Panc1 (cell line): ENCODE data around the gene MEAK7. TPM values are rescaled to one million over a fixed set of nuclear protein-coding genes. Genes with fewer than 3 reads are reported as not detected.

Experiments
- ATAC-seq: fragments of 200-7000 bp; cut with Tn5 transposase; 2 replicates; pipeline ENCODE4 v1.9.1; 2020; ENCODE audit warnings: mild to moderate bottlenecking, moderate library complexity
- BruUV-seq: library from RNA; stranded (reverse); fragments of 400-500 nt; replicated peaks from 2 replicates; lab custom pipeline; 2021; lab: Mats Ljungman, UMichigan
- CTCF ChIA-PET: fragments of 300-600 bp; sonication (Branson Sonifier 250); formaldehyde crosslinking; loops from one replicate; lab custom pipeline; 2022; ENCODE audit warnings: antibody characterized with exemption; lab: Charles Lee
- POLR2A ChIA-PET: fragments of 300-600 bp; sonication (Branson Sonifier 250); formaldehyde crosslinking; loops from one replicate; lab custom pipeline; 2022; ENCODE audit warnings: antibody characterized with exemption; lab: Charles Lee
- DNase-seq: peaks from one replicate; pipeline ENCODE4 v3.0.0-alpha.2; 2010; ENCODE audit warnings: low read depth, low spot score
- H3K27ac ChIP-seq: 2 replicates; pipeline ENCODE4 v1.5.1; 2011; ENCODE audit warnings: mild to moderate bottlenecking, low read length, inconsistent platforms
- H3K27me3 ChIP-seq: fragments of 200-500 bp; sonication (Bioruptor generic); 2 replicates; pipeline ENCODE4 v1.6.0; 2014; ENCODE audit warnings: low read length, inconsistent platforms; ENCODE audit not compliant: control insufficient read depth, insufficient read depth
- H3K36me3 ChIP-seq: fragments of 200-500 bp; sonication (Bioruptor generic); 2 replicates; pipeline ENCODE4 v1.5.1; 2014; ENCODE audit warnings: inconsistent platforms, mild to moderate bottlenecking, low read length, moderate library complexity; ENCODE audit not compliant: control insufficient read depth, insufficient read depth
- H3K4me1 ChIP-seq: 2 replicates; pipeline ENCODE4 v1.5.1; 2011; ENCODE audit warnings: inconsistent platforms, mild to moderate bottlenecking, low read length, moderate library complexity; ENCODE audit not compliant: control insufficient read depth, insufficient read depth
- H3K4me3 ChIP-seq, 2 experiments: 2 replicates each; pipeline ENCODE4 v1.5.1; 2011 to 2012; ENCODE audit warnings: low read depth in 2 of 2, low read length in 2 of 2, mild to moderate bottlenecking in 2 of 2, inconsistent platforms in 1 of 2, moderate library complexity in 1 of 2
- H3K9me3 ChIP-seq: fragments of 200-500 bp; sonication (Bioruptor generic); 2 replicates; pipeline ENCODE4 v1.5.1; 2014; ENCODE audit warnings: low read depth, mild to moderate bottlenecking, inconsistent platforms, low read length, moderate library complexity; ENCODE audit not compliant: control insufficient read depth, insufficient read depth
- CTCF ChIP-seq: fragments of 450-650 bp; IDR thresholded peaks from 2 replicates; pipeline ENCODE4 v1.5.1; 2017; ENCODE audit warnings: mild to moderate bottlenecking
- POLR2AphosphoS5 ChIP-seq: IDR thresholded peaks from 2 replicates; pipeline ENCODE4 v1.6.1; 2012; ENCODE audit warnings: mild to moderate bottlenecking, low read depth, low read length, moderate library complexity
- REST ChIP-seq, 2 experiments: IDR thresholded peaks; 2 replicates each; pipeline ENCODE4 v1.6.1; 2011 to 2012; ENCODE audit warnings: low read depth in 2 of 2, control low read depth in 1 of 2, low read length in 1 of 2, mild to moderate bottlenecking in 1 of 2, moderate library complexity in 1 of 2; ENCODE audit not compliant: insufficient read depth in 1 of 2
- SIN3A ChIP-seq: IDR thresholded peaks from 2 replicates; pipeline ENCODE4 v1.6.1; 2012; ENCODE audit warnings: low read depth, mild to moderate bottlenecking, low read length, moderate library complexity, borderline replicate concordance; ENCODE audit not compliant: insufficient read depth
- TCF7L2 ChIP-seq: IDR thresholded peaks from 2 replicates; pipeline ENCODE4 v1.6.1; 2011; ENCODE audit warnings: mild to moderate bottlenecking, low read depth, low read length, inconsistent platforms
- in situ Hi-C: cut with HindIII; loops from 2 replicates; pipeline ENCODE4 v1.10.0; 2016; ENCODE audit warnings: low sequenced_read_pairs, low pct_unique_long_range_greater_than_20kb
- intact Hi-C: fragments of 100-400 bp; cut with micrococcal nuclease; formaldehyde crosslinking; loops from one replicate; pipeline ENCODE4 v1.10.0; 2022; ENCODE audit not compliant: unreplicated experiment
- total RNA-seq: library from RNA; stranded (reverse); gene quantifications from one replicate; pipeline ENCODE4 v1.2.1, GENCODE V29; 2021; ENCODE audit not compliant: unreplicated experiment

MEAK7 gene
- total RNA-seq, 1 experiment from 2014 or later: 17.2 TPM

DNA sequence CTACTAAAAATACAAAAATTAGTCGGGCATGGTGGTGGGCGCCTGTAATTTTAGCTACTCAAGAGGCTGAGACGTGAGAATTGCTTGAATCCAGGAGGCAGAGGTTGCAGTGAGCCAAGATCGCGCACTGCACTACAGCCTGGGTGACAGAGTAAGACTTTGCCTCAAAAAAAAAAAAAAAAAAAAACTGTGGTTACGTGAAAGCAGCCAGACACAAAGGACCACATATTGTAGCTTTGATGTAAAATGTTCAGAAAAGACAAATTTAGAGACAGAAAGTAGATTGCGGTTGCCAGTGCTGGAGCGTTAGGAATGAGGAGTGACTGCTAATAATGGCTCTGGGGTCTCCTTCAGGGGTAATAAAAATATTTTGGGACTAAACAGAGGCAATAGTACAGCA, 4.0 kb upstream of the MEAK7 start:
- no peak for DNase-seq
- Histone ChIP-seq H3K27ac (no peak overlapping the region), H3K9me3 (no peaks in the 10 kb centered on the region), H3K36me3 (no peaks in the 10 kb centered on the region; the same call in 1 of the 2 replicates), H3K27me3 (no peaks in the 10 kb centered on the region), H3K4me1 (peaks cover 19% of the 10 kb centered on the region), H3K4me3 (no peak overlapping the region)
- intact Hi-C loops (no loop called here), in situ Hi-C loops (no loop called here)
- CTCF ChIA-PET: interaction anchor here (1.3 kb wide), 1 partner anchor 325 kb away, joined by 3 read pairs; no protein-coding TSS in a partner anchor
- no peak for ATAC-seq
- TF ChIP-seq POLR2AphosphoS5: no peak
- no peak for TF ChIP-seq CTCF
- TF ChIP-seq TCF7L2: no peak
- no TSS peak for BruUV-seq
- POLR2A ChIA-PET: no interaction called here

GRCh38 chr16:84507011-84507982, 2.8 kb upstream of the MEAK7 start:
- TF ChIP-seq CTCF (no peak), POLR2AphosphoS5 (no peak), SIN3A (no peak), REST (IDR thresholded peaks at IDR 0.05; ENCODE audit: insufficient read depth in 1 of 2, low read depth in 2 of 2, low read length in 1 of 2) (no peak), TCF7L2 (no peak)
- Histone ChIP-seq H3K4me3 (no peak overlapping the region), H3K9me3 (no peaks in the 10 kb centered on the region), H3K27me3 (no peaks in the 10 kb centered on the region), H3K36me3 (no peaks in the 10 kb centered on the region; the same call in 1 of the 2 replicates), H3K4me1 (peaks cover 23% of the 10 kb centered on the region), H3K27ac (no peak overlapping the region)
- ChIA-PET POLR2A (no interaction called here), CTCF (interaction anchor here (1.3 kb wide), 1 partner anchor 324 kb away, joined by 3 read pairs; no protein-coding TSS in a partner anchor)
- BruUV-seq: no TSS peak
- intact Hi-C loops (no loop called here), in situ Hi-C loops (no loop called here)
- no peak for ATAC-seq
- DNase-seq: no peak
